DMS153 (cell line): ENCODE data around the gene ARHGEF11.

Experiments
- DNase-seq: peaks from one replicate; lab custom pipeline; 2025; lab: John Stamatoyannopoulos, UW

ARHGEF11 gene

DNA sequence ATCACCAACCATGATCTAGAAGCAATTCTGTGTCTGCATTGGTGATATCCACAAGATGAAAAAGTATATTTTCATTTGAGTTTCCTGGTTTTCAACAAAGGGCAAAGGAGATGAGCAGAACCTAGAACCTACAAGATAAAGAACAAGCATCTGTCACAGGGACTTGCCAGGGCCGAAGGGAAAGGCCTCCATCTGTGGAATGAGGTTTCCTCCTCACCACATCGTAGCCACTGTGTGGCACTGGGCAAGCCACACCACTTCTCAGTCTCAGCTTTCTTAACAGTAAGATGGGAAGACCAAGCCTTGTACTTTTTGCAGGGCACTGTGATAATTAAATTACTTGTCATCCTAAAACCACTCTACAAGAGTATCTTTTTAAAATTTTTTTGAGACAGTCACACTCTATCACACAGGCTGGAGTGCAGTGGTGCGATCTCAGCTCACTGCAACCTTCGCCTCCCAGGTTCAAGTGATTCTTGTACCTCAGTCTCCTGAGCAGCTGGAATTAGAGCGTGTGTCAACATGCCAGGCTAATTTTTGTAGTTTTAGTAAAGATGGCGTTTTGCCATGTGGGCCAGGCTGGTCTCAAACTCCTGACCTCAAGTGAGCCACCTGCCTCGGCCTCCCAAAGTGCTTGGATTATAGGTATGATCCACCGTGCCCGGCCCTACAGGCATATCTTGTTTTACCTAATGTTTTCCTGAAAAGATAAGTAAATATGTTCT lies 45.8 kb downstream of the ARHGEF11 start:
- DNase-seq: no peak

DNA sequence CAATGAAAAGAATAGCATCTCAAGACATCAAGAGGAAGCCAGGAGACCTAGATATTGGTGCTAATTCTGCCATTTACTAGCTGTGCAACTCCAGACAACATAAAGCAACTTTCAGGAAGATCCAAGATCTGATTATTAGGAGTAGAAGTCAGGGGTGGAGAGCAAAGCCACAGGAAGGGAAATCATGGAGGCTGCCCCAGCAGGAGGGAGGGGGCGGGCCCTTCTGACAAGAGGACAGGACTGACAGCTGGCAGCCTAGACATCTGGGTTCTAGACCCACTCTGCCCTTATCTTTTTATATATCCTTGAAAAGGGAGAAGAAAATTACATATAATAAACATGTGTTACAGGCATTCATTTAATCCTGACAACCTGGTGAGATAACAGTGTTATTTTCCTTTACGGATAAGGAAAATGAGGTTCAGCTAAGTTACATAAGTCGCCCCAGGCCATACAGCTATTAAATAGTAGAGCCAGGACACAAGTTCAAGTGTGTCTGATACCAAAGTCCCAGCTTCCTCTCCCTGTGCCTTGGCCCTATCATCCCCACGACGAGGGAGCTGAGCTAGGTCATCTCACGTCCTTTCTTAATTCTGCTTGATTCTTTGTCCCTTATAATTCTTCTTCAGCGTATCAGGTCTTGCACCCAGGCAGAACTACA lies 46.6 kb downstream of the ARHGEF11 start:
- no peak for DNase-seq

DNA sequence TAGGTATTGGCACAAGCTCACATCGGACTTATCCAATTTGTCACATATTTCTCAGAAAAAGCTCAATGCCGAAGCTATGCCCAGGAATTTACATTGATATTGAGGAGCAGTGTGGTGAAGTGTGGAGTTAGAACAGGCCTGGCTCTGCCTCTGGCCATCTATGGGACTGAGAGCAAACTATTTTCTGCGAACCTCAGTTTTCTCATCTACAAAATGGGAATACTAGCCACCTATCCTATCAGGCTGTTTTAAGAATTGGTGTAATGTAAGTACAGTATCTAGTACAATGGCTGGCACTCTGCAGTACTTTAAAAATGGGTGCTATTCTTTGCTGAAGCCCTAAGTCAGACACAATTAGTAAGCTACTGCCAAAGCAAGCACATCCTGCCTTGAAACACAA lies 47.2 kb downstream of the ARHGEF11 start:
- no peak for DNase-seq

DNA sequence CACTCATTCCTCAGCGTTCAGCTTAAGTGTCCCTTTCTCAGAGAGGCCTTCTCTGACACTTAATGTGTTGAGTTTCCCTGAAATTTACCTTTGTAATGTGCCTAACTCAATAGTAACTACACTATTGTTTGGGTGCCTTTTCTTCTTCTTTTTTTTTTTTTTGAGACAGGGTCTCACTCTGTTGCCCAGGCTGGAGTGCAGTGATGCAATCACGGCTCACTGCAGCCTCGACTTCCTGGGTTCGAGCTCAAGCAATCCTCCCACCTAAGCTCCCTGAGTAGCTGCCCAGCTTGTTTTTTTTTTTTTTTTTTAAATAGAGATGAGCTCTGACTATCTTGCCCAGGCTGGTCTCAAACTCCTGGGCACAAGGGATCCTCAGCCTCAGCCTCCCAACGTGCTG lies 50.1 kb downstream of the ARHGEF11 start:
- no peak for DNase-seq

DNA sequence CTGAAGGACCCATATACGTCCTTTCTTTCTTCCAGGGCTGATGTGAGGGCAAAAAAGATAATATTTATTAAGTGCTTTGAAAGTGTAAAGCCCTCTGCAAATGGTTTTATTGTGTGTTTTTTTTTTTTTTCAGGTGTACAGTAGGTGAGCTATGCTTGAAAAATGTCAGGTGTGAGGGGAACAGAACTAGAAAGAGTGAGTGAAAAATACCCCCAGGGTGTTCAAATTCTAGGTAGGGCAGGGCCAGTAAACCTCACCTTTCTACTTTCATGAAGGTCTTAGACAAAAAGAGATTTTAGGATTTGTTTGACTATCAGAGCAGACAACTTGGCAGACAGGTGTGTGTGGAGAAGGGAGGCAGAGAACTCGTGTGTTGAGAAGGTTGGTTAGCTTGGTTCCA lies 51.3 kb downstream of the ARHGEF11 start:
- no peak for DNase-seq

DNA sequence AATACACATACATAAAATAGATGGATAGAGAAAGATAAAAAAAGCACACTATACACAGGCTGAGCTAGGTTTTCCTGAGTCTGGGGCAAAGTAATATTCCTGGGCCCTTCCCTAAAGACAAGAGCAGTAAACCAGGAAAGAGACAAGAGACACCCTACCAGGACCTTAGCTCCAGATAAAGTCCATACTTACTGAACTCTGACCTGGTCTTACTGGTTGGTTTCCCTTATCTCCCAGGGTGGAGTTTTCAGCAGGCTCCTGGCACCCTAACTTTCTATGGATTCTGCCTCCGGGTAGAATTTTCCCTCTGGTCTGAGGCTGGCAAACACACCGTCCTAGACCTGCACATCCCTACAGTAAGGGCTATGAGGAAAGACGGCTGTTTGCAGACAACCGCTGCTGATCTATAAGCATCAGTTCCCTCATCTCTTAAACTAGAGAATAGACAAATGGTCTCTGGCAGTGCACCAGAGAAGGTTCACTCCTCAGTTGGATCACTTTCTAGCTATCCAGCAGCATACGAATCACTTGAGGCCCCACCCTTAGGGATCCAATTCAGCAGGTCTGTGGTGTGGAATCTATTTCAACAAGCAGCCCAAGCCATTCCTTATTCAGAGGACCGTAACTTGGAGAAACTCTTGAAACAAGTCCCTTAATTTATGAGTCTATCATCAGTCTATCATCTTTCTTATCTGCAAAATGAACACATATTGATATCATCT lies 52.0 kb downstream of the ARHGEF11 start:
- DNase-seq: no peak

DNA sequence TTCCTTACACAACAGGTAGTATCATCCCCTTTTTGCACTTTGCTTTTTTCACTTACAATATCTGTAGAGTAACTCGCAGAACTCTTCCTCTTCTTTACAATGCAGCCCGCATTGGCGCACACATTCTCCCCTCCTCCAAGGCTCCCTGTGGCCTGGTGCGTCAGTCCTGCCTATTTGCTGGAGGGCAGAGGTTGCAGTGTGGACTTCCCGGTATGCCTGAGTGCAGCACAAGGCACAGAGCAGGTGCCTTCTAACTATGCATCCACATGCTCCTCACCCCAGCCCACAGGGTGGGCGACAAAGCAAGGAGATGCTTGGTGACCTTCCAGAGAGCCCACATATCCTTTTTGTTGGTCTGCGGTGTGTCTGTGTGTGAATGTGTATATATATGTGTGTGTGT lies 53.3 kb downstream of the ARHGEF11 start:
- DNase-seq: no peak

DNA sequence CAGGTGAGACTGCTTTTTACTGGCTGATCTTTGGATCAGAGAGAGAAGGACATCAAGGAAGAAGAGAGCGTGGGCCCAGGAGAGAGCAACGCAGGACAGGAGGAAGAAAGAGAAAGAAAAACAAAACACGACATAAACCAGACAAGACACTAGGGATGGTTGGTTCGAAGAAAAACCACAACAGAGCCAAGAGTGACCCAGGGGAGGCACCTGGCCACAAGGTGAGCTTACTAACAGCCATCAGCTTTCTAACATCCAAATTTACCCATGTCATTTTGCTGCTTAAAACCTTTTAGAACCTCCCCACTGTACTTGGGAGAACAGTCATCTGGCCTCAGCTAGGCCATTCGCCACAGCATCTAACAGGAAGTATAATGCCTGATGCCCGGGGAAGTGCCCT lies 57.8 kb downstream of the ARHGEF11 start:
- no peak for DNase-seq

DNA sequence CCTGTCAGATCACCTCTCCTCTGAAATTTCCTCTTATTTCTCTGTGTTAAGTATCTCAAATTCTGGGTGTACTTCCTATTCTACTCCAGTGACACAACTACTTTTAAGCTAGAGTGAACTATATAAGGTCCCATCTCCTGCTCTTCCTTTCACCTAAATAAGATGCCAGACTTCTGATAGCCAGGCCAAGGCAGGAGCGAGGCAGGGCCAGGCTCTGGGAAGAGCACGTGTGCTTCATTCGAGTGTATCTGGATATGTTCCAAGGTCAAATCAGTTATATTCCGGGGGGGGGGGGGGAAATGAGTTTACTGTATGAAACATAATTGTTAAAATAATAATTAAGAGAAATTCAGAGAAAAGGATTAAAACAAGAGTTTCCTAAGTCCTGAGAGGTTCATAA lies 65.0 kb downstream of the ARHGEF11 start:
- no peak for DNase-seq

DNA sequence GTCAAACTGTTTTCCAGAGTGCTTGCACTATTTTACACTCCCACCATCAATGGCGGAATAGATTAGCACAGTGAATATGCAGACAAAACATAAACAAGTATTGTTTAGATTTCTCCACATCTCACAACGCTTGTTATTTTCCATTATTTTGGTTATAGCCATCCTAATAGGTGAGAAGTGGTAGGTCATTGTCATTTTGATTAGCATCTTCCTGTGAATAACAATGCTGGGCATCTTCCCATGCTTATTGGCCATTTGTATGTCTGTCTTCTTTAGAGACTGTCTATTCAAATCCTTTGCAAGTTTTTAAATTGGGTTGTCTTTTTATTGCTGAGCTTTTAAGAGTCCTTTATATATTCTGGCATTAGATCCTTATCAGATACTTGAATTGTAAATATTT lies 70.5 kb downstream of the ARHGEF11 start:
- no peak for DNase-seq

DNA sequence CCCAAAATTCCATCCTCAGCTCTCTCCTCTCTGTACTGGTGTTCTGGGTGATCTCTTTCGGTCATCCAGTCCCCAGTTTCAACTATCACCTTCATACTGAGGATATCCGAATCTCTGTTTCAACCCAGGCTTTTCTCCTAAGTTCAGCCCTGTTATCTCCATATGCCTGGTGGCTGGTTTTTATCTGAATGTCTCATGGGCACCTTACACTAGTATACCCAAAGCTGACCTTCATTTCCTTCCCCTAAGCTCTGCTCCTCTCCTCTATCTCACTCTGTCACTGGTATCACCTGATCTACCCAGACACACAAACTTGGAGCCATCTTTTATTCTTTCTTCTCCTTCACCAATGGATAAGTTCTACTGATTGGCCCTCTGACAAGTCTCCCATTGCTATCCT lies 72.1 kb downstream of the ARHGEF11 start:
- DNase-seq: no peak

DNA sequence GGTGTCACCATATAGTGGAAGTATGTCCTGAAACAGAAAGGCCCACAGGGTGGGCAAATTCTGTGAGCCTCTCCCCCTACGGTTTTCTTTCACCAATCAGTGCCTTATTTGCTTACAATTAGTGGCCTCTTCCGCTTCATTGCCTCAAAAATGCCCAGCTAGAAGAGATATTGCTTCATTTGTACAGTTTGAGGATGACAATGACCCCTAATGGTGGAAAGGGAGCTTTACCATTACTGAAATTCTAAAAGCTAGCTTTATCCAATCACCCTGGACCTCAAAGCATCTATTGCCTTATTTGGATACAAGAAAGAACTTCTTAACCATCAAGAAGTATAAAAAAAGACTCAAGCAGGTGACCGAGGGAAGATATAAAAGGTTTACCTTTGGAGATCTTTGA lies 75.5 kb downstream of the ARHGEF11 start:
- no peak for DNase-seq

DNA sequence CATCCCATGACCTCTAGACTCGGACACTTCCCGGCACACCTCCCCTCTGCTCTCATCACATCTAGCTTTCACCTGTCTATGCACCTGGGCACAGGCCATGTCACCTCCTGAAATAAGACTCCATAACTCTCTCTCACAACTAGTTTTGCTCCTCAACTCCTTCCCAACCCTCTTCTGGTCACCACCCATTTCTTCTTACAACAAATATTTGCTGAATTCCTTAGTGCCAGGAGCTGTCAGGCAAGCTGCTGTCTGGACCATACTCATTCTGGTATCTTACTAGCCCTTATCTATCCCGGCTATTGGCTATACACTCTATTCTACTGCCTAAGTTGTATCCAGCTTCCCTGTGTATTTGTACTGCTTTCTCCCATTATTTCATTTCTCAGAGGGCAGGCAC lies 76.0 kb downstream of the ARHGEF11 start:
- DNase-seq: no peak

DNA sequence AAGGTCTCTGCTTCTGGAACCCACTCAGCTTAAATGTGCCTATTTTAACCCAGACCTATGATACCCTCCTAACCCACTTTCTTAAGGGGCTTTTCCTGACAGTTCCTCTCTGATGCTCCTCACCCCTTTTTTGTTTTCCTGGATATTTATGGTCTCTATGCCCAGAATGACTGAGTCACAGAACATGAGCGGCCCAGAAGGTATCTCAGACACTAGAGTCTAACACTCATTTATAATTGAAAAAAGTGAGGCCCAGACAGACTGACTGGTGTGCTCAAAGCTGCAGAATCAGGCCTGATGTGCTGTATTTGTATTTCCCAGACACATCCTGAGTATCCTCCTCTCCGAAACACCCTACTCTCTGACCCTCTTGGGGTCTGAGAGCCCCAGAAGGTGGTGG lies 81.1 kb downstream of the ARHGEF11 start:
- DNase-seq: no peak

DNA sequence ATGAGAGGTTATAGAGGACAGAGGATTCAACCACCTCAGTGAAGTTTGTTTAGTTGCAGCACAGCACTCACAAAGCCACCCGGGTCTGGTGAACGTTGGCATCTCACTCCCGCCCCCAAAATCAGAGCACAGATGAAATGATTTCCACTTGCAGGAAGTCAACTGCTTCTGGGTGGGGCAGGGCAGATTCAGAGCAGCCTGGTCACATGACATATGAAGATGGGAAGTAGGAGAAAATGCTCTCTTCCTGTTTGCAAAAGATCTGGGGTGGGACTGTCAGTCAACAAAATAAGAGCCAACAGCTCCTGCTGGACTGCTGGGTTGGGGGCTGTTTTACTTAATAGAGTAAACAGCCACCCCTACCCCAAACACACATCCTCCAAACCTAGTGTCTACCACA lies 81.9 kb downstream of the ARHGEF11 start:
- no peak for DNase-seq

DNA sequence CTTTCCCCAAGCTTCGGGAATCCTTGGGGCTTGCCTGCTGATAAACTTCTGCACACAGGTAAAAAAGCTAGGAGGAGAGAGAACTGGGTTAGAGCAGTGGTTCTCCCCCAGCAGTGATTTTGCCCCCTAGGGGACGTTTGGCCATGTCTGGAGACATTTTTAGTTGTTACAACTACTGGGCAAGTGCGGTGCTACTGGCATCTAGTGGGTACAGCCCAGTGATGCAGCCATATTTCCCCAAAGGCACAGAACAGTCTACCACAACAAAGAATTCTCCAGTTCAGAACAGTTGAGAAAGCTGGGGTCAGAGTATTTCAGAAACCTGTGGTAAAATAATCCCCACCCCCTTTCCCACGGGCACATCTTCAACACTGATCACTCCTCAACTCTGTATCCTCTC lies 83.8 kb downstream of the ARHGEF11 start:
- no peak for DNase-seq

DNA sequence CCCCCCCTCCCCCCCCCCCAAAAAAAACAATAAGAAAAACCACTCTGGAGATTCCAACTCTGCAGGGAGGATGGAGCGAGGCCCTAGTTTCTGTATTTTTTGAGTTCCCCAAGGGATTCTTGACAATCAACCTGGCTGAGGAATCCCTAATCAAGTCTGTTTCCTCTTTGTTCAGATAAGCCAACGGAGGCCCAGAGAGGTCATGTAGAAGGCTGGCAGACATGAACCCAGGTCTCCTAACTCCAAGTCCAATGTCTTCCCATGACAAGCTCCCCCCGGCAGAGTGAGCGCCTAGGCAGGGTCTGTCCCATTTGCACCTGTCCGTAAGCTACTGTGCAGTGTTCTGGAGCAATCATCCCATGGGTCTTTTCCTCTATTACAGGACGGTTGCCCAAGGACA lies 85.6 kb downstream of the ARHGEF11 start:
- DNase-seq: no peak

DNA sequence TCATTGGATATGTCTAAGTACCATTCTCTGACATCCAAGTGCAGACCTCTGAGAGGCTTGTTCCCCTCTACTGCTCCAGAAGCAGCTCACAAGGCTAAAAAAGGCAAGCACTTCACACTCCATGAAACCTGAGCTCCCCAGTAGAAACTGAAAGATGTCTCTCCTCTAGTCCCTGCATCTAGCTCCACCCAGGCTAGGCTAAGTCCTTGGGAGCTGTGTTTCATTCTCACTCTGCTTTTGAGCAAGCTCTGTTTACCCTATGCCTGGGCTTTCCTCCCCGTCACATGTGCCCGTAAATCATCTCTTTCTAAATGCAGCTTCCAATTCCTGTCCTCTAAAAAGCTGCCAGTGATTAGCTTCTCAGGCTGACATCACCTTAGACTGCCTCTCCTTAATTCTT lies 86.1 kb downstream of the ARHGEF11 start:
- peak; percentile 89 for DNase-seq

DNA sequence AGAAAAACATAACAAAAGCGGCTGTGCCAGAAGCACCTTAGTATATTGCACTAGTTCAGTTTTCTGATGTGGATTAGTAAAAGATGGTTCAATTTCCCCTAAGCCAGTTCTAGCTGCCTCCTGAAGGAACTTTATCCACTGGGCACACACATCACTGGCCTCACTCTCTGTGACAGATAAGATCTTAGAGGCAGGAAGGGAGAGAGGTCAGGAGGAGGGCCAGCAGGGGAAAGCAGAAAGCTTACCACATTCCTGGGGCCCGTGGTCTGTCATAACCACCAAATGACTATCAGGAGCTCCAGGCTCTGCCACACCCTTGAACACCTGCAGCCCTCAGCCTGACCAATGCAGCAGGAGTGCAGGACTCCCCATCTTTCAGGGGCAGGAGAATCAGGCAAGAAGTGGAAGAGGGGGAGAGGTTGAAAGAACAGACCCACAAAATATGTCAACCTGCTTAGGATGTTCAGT lies 87.3 kb downstream of the ARHGEF11 start:
- DNase-seq: no peak

DNA sequence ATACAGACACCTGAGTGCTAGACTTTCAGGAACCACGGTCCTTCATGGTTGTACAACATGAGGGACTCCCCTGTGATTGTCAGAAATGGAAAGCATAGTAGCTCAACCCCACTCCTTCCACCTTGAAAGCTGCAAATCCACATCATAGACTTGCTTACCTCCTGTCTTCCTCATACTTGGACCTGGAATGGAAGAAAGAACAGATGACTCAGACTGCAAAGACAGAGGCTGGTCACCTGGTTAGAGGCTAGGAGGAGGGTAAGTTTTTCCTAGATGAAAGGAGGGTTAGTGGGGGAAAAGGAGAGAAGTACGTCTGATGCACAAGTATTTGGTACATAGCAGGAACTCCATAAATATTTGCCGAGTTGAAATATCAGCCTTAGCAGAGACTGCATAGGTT lies 87.9 kb downstream of the ARHGEF11 start:
- DNase-seq: no peak

DNA sequence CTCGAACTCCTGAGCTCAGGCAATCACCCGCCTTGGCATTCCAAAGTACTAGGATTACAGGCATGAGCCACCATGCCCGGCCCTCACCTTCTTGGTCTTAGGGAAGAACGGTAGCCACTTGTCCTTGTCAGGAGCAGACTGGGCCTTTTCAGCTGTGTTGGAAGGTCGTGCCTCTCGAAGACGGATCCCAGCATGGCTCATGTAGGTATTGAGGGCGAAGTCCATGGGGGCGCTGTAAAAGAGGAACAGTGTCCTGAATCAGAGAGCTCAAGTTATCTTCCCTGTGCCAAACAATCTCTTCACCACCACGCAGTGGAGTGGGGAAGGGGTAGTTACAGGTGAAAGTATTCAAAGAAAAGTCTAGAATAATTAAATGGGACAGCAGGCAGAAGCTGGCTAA lies 89.2 kb downstream of the ARHGEF11 start:
- DNase-seq: no peak

DNA sequence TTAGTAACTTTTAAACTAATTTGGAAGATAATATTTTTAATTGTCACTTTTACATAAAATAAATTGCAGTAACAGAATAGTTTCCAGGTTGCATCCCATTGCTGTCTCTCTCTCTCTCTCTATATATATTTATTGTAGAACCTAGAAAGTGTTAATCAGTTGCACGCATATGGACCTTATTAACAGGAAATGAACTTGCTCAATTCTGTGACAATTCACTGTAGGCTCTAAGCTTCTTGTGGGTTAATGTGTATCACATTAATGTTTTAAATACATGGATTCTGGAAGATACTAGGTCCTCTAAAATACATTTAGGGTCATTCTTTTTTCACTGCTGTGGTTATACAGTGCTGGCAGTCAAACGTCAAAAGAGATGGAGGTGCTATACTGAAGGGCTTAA lies 92.0 kb downstream of the ARHGEF11 start:
- DNase-seq: no peak

DNA sequence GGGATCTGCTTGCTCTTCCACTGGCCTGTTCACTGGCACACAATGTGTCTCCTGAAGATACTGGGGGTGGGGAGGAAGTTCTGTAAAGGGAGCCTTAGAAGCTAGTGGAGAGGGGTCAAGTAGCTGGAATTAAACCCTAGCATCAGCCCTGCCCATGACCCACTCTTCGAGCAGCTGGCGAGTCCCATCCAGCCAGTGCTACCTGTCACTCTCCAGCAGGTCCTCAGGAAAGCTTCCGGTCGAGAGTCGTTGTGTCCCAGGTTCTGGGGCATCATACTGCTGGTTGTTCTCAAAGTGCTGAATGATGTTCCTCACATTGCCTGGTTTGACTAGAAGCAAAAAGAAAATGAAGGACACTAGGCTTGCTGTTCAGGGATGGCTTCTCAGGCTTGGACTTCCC lies 94.2 kb downstream of the ARHGEF11 start:
- no peak for DNase-seq
